Limb (tissue), 2 donors: Measurements from ENCODE around the gene DPP8.
"Not testable (repeated sequence)": the region's sequence is repeated elsewhere in the genome, so short reads cannot be mapped to it uniquely, and the experiment has no call there.

ENCODE experiments used
- DNase-seq, 2 donors: peaks; one replicate each; pipeline ENCODE4 v3.0.0-alpha.2; 2016; ENCODE audit errors: extremely low spot score in 2 of 2

Gene DPP8

DNA sequence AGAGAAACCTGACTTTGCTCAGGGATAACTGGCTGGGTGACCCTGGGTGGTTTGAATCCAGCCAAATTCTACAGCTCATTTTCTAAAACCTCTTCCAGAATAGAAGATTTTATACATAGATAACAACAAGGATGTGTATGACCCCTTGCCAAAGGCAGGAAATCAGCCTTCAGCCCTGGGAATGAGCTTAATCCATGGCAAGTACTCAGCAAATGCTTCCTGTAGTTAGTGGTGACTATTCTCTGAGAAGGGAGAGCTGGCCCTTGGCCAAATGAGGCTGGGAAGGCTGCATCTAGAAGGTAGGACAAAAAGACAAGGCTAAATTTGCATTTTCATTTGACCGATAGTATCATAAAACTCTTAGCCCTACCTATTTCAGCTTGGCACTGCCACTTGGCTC, 8.1 kb upstream of the DPP8 start:
- DNase-seq: no peak

DNA sequence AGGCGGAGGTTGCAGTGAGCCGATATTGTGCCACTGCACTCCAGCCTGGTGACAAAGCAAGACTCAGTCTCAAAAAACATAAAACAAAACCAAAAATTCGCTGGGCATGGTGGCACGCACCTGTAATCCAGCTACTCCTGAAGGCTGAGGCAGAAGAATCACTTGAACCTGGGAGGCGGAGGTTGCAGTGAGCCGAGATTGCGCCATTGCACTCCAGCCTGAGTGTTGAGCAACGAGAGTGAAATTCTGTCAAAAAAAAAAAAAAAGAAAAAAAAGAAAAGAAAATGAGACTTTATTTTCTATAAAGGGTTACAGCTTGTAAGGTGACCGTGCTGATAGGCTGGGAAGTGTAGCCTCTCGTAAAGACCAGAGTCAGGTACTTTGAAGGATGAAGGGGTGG, 6.7 kb upstream of the DPP8 start:
- no peak for DNase-seq

DNA sequence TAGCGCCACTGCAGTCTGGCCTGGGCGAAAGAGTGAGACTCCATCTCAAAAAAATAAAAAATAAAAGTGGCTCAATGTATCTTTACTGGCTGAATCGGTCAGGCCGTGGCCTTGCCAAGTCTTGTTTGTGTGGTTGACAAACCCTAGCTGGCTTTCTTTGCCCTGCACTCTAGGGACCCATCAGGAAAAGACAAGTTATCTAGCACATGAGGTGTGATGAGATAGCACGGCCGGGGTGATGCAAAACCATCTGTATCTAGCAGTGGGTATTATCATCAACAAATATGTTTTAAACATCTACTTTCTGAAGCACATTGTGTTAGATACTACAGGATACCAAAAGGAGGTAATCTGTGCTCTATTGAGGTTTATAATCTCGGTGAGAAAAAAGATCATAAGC, 3.9 kb upstream of the DPP8 start:
- no peak for DNase-seq

DNA sequence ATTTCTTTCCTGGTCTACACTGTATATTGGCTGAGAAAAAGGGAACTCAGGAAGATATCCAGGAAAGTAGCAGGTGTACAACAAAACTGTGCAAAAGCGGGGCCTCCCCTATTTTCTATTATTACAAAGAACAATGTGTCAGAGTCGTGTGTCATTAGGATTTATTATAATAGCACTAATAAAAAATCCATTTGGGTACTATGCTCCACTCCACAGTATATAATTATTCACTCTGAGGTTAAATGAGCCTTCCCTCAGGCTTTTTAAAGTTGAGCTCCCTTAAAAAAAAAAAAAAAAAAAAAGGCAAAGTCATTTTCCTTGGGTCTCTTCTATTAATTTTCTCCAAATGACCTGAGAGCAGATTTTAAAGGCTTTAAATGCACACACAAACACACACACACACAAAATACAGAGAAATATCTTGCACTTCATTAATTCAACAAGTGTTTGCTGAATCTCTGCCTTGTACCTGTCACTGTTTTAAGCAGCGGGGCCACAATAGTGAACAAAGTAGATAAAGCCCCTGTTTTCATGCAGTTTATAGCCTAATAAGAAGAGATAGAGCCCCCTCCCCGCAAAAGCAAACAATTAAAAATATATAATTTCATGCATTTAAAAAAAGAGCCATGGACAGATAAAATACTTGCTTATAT, 1.3 kb upstream of the DPP8 start:
- no peak for DNase-seq

DNA sequence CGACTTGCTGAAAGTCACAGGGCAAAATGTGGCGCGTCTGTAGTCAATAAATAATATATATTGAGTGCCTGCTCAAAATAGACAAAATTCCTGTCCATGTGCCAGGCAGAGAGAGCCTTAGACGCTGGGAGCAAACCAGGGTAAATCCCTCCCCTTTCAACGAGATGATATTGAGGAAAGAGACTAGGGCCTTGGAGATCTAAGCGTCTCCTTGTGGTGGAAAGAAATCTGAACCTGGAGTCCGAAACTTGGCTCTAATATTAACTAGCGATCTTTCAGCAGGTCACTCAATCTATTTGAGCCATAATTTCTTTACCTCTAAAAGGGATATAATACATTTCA, 348 bp upstream of the DPP8 start:
- no peak for DNase-seq

DNA sequence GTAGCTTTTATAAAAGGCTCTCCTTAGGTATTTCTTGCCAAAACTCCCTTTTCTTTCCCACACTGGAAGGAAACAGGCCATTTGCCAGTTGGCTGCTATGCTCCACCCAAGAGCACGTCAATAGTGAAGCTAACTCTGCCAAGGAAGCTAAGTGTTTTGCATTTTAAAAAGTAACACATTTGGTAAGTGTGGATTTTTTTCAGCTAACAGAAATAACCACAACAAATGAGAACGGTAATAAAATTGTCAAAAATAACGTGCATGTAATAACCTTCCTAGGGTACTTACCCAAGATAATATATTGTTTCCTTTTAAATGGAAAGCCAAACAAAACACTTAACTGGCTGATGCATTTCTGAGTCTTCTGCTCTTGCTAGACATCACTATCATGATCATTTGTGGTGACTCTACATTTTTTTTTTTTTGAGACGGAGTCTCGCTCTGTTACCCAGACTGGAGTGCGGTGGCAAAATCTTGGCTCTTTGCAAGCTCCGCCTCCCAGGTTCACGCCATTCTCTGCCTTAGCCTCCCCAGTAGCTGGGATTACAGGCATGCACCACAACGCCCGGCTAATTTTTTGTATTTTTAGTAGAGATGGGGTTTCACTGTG, 4.6 kb downstream of the DPP8 start:
- DNase-seq: peak; percentile 14 to 40

DNA sequence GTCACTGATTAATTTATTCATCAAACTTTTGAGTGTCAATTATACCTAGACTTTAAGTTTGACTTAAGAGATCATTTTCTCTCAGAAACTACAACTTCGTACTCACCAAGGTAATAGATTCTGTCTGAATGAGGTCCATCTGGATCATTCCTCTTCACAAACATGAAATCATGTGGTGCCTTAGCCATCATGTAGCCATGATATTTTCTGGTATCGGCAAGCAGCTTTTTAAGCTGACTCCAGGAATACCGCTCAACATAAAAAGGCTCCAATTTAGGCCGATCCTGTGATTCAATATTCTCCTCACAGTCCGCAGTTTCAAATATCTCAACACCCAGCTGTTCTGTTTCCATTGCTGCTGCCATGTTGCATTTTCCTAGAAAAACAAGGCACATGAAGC, 5.3 kb downstream of the DPP8 start:
- DNase-seq: no peak

DNA sequence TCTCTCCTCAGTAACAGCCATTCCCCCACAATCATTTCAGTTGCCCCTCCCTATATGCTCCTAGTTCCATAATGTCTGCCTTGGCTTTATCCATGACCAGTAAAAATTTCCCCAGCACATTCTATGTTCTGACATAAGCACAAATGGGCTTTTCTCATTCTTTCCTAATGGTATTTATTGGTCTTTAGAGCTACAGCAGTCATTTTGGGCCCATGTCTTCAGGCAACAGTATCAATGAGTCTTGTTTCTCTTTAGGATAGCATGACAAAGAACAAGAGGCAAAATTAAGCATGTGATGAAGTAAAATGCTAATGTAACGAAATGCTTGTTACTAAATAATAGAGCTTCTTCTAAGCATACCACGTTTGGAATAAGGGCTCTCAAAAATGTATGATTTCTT, 8.2 kb downstream of the DPP8 start:
- no peak for DNase-seq

DNA sequence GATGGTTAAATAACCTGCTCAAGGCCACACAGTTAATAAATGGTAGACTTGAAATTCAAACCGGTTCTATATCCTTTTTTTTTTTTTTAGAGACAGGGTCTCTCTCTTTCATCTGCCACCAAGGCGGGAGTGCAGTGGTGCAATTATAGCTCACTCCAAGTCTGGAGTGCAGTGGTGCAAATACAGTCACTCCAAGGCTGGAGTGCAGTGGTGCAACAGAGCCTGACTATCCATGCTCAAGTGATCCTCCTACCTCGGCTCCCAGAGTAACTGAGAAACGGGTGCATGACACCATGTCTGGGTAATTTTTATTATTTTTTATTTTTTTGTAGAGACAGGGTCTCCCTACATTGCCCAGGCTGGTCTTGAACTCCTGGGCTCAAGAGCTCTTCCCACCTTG, 23.4 kb downstream of the DPP8 start:
- DNase-seq: no peak

DNA sequence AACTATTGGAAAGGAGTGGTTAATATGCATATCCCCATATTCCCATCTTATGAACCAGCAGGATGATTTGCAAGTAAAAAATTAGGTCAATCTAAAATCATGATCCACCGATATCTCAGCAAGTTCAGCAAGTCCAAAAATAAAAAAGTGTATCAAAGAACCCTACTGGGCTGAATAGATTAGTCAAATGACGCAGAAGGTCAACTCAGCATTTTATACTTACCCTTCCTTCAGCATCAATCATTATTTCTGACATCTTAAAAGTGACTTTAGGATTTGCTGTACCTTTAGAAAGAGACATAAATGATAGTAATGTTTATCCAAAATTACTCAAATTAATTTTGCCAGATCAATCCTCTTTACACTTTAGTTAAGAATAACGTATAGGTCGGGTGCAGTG, 32.6 kb downstream of the DPP8 start:
- no peak for DNase-seq

DNA sequence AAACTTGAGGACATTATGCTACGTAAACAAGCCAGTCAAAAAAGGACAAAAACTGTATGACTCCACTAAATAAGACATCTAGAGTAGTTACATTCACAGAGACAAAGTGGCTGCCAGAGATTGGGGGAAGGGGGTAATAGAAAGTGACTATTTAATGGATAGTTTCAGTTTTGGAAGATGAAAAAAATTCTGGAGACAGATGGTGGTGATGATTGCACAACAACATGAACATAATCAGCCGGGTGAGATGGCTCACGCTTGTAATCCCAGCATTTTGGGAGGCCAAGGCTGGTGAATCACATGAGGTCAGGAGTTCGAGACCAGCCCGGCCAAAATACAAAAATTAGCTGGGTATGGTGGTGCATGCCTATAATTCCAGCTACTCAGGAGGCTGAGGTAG, 40.6 kb downstream of the DPP8 start:
- no peak for DNase-seq

DNA sequence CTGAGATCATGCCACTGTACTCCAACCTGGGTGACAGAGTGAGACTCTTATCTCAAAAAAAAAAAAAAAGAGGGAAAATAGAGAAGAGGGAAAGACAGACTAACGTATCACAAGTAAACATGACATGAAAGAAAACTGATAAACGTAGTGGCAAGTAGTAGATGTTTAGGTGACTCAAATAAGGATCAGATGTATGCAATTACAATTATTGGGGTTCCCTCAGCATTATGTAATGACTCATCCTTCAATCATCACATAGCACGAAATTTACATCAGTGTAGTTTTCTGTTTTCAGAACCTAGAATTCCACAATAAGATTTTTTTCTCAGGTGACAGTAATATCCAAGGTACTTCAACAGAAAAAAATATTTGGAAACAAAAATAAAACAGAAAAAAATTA, 46.6 kb downstream of the DPP8 start:
- DNase-seq: no peak

DNA sequence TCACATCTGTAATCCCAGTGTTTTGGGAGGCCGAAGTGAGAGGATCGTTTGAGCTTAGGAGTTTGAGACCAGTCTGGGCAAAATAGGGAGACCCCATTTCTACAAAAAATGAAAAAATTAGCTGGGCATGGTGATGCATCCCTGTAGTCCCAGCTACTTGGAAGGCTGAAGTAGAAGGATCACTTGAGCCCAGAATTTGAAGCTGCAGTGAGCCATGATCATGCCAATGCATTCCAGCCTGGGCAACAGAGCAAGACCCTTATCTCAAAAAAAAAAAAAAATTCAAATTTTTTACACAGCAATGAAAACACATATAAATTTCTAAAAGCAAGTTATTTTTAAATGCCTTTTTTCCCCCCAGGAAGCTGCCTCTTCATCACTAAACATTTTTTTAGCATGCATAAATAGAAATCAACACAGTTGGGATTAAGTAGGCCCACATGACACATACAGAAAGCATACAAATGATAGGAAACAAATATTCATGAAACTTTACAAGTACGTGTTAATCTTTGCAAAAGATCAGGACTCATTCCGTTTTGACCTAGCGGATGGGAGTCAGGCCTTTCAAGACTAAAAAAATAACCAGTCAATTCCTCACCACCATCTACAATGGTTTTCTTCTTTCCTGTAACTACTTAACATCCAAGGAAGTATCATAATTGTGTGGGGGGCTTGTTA, 49.1 kb downstream of the DPP8 start:
- no peak for DNase-seq

DNA sequence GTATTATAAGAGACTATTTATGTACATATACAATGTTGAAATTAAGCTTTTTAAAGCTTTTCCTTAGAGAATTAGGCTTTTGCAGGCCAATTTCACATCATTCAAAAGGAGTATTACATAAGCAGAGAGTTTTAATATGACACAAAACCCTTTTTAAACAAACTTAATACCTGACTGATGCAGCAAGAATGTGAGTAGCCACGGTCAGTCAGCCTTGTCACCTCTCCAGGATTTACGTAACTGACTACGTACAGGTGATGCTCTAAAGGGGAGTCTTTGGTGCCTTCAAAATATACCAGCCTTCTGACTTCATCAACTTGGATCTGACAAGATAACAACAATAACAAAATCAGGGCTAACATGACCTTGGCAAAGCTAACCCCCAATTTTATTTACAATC, 50.6 kb downstream of the DPP8 start:
- no peak for DNase-seq

DNA sequence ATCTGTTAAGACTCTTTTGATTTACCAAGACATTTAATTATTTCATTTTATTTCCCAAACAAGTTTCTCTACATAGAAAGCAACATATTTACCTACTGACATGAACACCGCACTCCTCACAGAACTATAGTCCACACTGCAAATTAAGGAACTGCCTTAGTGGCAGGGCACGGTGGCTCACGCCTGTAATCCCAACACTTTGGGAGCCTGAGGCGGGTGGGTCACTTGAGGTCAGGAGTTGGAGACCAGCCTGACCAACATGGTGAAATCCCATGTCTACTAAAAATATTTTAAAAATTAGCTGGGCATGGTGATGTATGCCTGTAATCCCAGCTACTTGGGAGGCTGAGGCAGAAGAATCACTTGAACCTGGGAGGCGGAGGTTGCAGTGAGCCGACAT, 54.4 kb downstream of the DPP8 start:
- not testable (repeated sequence) for DNase-seq

DNA sequence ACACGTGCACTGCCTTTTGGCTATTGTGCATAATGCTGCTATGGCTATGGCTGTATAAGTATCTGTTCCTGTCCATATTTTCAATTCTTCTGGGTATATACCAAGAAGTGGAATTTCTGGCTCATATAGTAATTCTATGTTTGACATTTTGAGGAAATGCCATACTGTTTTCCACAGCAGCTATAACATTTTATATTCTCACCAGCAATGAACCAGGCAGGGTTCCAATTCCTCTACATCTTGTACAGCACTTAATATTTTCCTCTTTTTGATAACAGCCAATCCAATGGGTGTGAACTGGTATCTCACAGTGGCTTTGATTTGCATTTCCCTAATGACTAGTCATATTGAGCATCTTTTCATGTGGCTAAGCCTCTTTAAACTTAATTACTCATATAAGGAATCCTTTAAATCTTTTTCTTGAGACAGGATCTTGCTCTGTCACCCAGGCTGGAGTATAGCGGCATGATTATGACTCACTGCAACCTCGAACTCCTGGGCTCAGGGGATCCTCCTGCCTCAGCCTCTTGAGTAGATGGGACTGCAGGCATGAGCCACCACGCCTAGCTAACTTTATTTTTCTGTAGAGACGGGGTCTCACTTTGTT, 56.6 kb downstream of the DPP8 start:
- DNase-seq: no peak

DNA sequence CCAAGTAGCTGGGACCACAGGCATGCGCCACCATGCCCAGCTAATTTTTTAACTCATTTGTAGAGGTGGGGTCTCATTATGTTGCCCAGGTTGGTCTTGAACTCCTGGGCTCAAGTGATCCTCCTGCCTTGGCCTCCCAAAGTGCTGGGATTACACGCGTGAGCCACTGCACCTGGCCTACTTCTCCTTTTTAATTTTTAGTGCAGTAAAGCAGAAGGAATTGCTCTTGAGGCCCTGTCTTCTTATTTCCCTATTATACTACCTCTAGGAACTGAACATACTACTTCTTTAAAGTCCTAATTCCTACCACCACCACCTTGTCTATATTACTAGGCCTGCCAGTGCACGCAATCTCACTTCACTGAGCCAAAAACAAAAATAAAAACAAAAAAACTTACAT, 62.2 kb downstream of the DPP8 start:
- not testable (repeated sequence) for DNase-seq

DNA sequence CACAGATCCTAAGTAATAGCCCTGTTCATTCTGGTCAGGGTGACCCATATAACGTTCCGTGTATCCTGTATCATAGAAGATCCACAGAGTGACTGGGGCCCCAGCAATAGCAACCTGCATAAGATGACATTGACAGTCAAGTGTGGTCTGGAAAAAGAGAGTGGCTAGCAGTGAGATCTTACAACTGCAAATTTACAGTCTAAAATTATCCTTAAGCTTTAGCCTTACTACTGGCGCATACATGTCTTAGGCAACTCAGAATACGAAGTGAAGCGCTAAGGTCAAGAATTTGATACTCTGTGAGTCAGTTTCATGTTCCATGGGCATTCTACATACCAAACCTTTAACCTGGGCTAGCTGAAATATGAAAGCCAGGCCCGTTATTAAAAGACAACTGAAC, 65.5 kb downstream of the DPP8 start:
- DNase-seq: no peak

DNA sequence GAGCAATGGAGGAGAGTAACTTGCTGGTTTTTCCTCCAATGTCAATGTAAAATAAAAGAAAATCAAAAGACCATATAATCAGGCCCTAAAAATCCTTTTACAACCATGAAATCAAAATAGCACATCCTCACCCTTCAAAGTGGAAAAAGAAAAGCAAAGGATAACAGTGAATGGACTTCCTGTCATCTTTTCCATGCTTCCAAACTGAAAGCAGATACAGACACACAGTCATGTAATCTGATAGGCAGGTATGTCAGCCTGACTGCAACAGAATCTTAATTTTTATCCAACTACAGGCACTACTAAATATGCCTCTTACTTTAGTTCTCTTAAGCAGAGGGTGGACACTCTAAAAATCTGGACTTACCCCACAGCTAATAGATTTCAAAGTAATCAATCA, 66.9 kb downstream of the DPP8 start:
- DNase-seq: no peak

DNA sequence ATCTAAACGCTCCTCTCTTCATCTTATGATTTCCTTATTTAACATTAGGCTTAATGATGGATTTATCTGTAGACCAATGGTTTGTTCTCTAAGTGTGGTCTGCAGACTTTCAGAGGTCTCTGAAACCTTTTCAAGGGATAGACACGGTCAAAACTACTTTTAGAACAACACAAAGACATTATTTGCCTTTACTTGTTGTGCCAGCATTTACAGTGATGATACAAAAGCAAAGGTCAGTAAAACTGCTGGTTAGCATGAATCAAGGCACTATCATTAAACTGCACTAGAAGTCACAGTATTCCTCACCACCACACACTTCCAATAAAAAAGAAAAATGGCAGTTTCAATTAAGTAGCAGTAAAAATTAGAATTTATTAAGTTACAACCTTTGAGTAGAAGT, 70.3 kb downstream of the DPP8 start:
- DNase-seq: no peak

DNA sequence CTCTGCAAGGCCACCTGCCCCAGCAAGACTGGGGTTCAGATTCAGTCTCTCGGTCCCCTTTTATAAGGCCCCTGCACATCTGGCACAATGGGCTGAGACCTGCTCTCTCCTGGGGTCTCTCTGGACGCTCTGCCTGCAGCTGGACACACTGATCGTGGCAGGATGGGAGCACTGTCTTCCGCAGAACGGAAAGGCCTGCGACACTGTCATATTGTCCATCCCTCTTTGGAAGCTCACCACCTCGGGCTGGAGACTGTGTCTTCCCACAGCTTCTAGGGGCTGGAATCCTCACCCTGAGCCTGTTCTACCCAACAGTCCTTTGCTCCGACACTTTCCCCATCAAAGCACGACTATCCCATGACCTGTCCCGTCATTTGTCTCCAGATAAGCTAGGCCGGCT, 83.3 kb downstream of the DPP8 start:
- no peak for DNase-seq

DNA sequence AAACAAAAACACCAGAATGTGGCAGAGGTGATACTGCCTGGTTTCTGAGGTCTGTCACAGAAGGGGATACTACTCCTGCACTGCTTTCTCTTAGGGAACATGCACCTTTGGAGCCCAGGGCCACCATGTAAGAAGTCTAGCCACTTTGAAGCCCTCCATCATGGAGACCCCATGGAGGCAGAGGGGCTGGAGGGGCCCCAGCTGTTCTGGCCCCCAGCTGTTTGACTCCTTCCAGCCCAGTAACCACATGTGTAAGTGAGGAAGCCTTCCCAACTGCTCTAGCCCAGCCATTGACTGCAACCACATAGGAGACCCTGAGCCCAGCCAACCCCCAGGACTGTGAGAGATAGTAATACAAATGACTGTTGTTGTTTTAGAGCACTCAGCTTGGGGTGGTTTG, 85.8 kb downstream of the DPP8 start:
- DNase-seq: no peak
